Hepatocyte (in vitro differentiated cells): ENCODE measurements around the gene CDH4. TPM values are rescaled to one million over a fixed set of nuclear protein-coding genes. Genes with fewer than 3 reads are reported as not detected.

Experiments
- DNase-seq: peaks from one replicate; pipeline ENCODE4 v3.0.0-alpha.2; 2016; ENCODE audit warnings: low spot score
- H2AFZ ChIP-seq: fragments of 200-600 bp; sonication (generic); 2 replicates; pipeline ENCODE4 v1.6.0; 2016; ENCODE audit warnings: antibody characterized with exemption, mild to moderate bottlenecking
- H3K27ac ChIP-seq: fragments of 200-600 bp; sonication (generic); 2 replicates; pipeline ENCODE4 v1.5.1; 2016; ENCODE audit warnings: mild to moderate bottlenecking
- H3K27me3 ChIP-seq: fragments of 200-600 bp; sonication (generic); 2 replicates; pipeline ENCODE4 v1.6.1; 2016
- H3K36me3 ChIP-seq: fragments of 200-600 bp; sonication (generic); replicated peaks from 2 replicates; pipeline ENCODE4 v1.5.1; 2016; ENCODE audit warnings: low read depth; ENCODE audit not compliant: insufficient read depth
- H3K4me1 ChIP-seq: fragments of 200-600 bp; sonication (generic); 2 replicates; pipeline ENCODE4 v1.5.1; 2016; ENCODE audit warnings: mild to moderate bottlenecking, moderate library complexity; ENCODE audit not compliant: insufficient read depth
- H3K4me2 ChIP-seq: fragments of 200-600 bp; sonication (generic); 2 replicates; pipeline ENCODE4 v1.6.0; 2016
- H3K4me3 ChIP-seq: fragments of 200-600 bp; sonication (generic); 2 replicates; pipeline ENCODE4 v1.5.1; 2016; ENCODE audit warnings: mild to moderate bottlenecking
- H3K79me2 ChIP-seq: fragments of 200-600 bp; sonication (generic); 2 replicates; pipeline ENCODE4 v1.6.0; 2017; ENCODE audit warnings: mild to moderate bottlenecking
- H3K9me2 ChIP-seq: fragments of 200-600 bp; sonication (generic); replicated peaks from 2 replicates; pipeline ENCODE4 v1.6.0; 2017; ENCODE audit warnings: mild to moderate bottlenecking; ENCODE audit not compliant: insufficient read depth
- H3K9me3 ChIP-seq: fragments of 200-600 bp; sonication (generic); 2 replicates; pipeline ENCODE4 v1.5.1; 2016; ENCODE audit warnings: low read depth, mild to moderate bottlenecking
- H4K20me1 ChIP-seq: fragments of 200-600 bp; sonication (generic); 2 replicates; pipeline ENCODE4 v1.6.0; 2016; ENCODE audit warnings: mild to moderate bottlenecking; ENCODE audit not compliant: insufficient read depth, poor library complexity, severe bottlenecking
- EZH2 ChIP-seq: fragments of 200-600 bp; sonication (generic); IDR thresholded peaks from 2 replicates; pipeline ENCODE4 v1.6.1; 2016; ENCODE audit warnings: antibody characterized with exemption, mild to moderate bottlenecking, borderline replicate concordance
- EZH2phosphoT487 ChIP-seq: fragments of 200-600 bp; sonication (generic); IDR thresholded peaks from one replicate; pipeline ENCODE4 v1.6.1; 2018; ENCODE audit warnings: antibody characterized with exemption, mild to moderate bottlenecking, low read depth, moderate library complexity; ENCODE audit not compliant: unreplicated experiment, severe bottlenecking
- WGBS: methylation state at CpG from one replicate; pipeline ENCODE4 v1.1.6; 2016; ENCODE audit warnings: low lambda C conversion rate; ENCODE audit errors: missing lambda C conversion rate; 5-methylcytosine and 5-hydroxymethylcytosine counted together
- polyA plus RNA-seq: library from polyadenylated mRNA; unstranded; fragments of >200 nt; fragmentation: Nextera tagmentation; extraction: Ambion mirVana; gene quantifications from 2 replicates; pipeline ENCODE4 v1.2.1, GENCODE V29; 2016
- total RNA-seq: library from RNA; depleted of rRNA; stranded (reverse); fragments of >200 nt; gene quantifications from 2 replicates; pipeline ENCODE4 v1.2.3, GENCODE V29; 2014
- TF ChIP-seq, protein P1 (sequence below): fragments of 200-600 bp; sonication (generic); IDR thresholded peaks from 2 replicates; pipeline ENCODE4 v1.5.1; 2016; ENCODE audit warnings: antibody characterized with exemption, mild to moderate bottlenecking; ENCODE audit not compliant: poor library complexity

Gene CDH4
- total and polyA plus RNA-seq, 2 experiments from 2014 or later = 0.53 to 0.73 TPM

DNA sequence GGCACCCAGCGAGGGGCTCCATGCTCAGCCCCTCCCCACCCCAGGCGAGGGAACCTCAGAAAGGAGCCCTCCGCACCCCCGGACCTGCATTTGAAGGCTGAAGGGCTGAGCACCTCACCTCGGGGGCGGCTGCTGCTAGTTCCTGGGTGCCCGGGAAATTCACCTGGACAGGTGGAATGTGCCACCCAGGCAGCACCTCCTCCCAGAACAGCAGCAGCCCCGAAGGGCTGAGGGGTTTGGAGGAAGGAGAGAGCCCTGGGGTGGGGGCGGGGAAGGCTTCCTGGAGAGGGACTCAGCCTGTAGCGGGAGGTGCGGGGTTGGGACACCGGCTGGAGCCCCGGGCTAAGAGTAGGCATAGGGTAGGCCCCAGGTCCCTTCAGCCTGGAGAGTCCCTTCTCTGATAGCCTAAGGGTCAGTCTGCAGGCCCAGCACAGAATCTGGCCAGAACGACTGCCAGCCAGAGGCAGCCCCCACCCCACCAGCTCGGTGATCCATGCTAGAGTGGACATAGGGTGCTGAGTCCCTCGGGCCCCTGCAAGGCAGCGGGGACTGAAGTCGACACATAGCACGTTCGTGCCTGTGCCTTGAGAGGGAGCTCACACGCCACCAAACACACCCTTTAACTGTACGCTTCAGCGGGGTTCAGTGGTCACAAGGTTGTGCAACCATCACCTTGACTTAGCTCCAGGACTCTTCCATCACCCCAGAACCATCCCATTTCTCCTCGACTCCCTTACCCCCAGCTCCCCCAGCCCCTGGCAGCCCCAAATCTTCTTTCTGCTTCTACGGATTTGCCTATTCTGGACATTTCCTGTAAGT lies 632.7 kb downstream of the CDH4 start:
- DNase-seq = no peak
- peaks cover 4% of the 10 kb centered on the region for H3K4me1 ChIP-seq
- H3K79me2 ChIP-seq = no peaks in the 10 kb centered on the region
- no peaks in the 10 kb centered on the region for H3K9me3 ChIP-seq
- no peaks in the 10 kb centered on the region for H3K9me2 ChIP-seq
- WGBS = 91% methylated on average over 20 of the region's 25 CpGs
- H4K20me1 ChIP-seq = no peaks in the 10 kb centered on the region
- H3K4me3 ChIP-seq = no peak overlapping the region
- H3K27me3 ChIP-seq = no peaks in the 10 kb centered on the region
- H3K27ac ChIP-seq = no peak overlapping the region
- TF ChIP-seq, protein P1, sequence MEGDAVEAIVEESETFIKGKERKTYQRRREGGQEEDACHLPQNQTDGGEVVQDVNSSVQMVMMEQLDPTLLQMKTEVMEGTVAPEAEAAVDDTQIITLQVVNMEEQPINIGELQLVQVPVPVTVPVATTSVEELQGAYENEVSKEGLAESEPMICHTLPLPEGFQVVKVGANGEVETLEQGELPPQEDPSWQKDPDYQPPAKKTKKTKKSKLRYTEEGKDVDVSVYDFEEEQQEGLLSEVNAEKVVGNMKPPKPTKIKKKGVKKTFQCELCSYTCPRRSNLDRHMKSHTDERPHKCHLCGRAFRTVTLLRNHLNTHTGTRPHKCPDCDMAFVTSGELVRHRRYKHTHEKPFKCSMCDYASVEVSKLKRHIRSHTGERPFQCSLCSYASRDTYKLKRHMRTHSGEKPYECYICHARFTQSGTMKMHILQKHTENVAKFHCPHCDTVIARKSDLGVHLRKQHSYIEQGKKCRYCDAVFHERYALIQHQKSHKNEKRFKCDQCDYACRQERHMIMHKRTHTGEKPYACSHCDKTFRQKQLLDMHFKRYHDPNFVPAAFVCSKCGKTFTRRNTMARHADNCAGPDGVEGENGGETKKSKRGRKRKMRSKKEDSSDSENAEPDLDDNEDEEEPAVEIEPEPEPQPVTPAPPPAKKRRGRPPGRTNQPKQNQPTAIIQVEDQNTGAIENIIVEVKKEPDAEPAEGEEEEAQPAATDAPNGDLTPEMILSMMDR = no peak
- TF ChIP-seq EZH2 = no peak
- H3K4me2 ChIP-seq = no peak overlapping the region
- no peaks in the 10 kb centered on the region for H3K36me3 ChIP-seq
- no peak overlapping the region for H2AFZ ChIP-seq

DNA sequence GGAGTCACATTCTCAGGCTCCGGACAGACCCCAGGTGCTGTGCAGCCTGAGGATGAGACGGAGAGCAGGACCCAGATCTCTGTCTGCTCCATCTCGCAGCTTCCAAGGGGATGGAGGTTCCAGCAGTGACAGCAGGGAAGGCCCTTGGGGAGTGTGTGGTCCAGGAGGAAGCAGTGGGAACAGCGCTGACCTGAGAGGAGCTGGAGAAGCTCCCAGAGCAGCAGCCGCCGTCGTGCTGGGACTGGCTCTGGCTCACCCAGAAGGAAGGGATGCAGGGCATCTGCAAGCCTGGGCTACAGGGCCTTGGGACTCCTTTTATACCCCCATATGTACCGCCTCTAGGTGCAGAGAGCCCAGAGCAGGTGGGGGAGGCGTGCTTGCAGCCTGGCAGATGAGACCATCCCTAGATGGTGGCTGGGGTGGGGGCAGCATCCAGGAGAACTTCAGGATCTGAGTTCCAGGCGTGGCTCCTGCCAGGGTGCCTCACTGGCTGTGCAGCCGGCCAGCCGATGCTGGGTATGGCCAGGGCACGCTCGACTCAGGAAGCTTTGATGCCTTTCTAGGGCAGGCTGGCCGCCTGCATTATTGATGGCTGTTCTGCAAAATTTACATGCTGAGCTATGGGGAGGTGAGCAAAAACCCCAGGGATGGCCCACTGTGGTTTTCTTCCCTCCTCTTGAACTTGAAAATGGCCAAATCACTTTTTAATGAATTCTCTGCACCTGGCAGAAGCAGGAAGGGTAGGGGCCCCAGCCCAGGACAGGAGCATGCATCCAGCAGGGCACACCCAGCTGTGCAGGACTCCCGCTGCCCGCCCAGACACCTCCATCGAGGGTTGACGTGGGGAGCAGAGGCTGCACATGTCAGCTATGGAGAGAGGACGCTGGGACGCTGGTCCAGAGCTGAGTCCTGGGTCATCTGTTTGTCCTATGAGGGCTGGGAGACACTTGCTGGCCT lies 634.0 kb downstream of the CDH4 start:
- H4K20me1 ChIP-seq = no peaks in the 10 kb centered on the region
- no peak for DNase-seq
- H3K79me2 ChIP-seq = no peaks in the 10 kb centered on the region
- peaks cover 4% of the 10 kb centered on the region for H3K4me1 ChIP-seq
- no peaks in the 10 kb centered on the region for H3K9me3 ChIP-seq
- no peak for TF ChIP-seq EZH2phosphoT487
- no peaks in the 10 kb centered on the region for H3K9me2 ChIP-seq
- no peak overlapping the region for H3K27ac ChIP-seq
- H3K27me3 ChIP-seq = no peaks in the 10 kb centered on the region
- WGBS = 89% methylated on average over 21 of the region's 21 CpGs
- no peak overlapping the region for H3K4me2 ChIP-seq
- H3K36me3 ChIP-seq = no peaks in the 10 kb centered on the region
- no peak overlapping the region for H3K4me3 ChIP-seq
- no peak overlapping the region for H2AFZ ChIP-seq

DNA sequence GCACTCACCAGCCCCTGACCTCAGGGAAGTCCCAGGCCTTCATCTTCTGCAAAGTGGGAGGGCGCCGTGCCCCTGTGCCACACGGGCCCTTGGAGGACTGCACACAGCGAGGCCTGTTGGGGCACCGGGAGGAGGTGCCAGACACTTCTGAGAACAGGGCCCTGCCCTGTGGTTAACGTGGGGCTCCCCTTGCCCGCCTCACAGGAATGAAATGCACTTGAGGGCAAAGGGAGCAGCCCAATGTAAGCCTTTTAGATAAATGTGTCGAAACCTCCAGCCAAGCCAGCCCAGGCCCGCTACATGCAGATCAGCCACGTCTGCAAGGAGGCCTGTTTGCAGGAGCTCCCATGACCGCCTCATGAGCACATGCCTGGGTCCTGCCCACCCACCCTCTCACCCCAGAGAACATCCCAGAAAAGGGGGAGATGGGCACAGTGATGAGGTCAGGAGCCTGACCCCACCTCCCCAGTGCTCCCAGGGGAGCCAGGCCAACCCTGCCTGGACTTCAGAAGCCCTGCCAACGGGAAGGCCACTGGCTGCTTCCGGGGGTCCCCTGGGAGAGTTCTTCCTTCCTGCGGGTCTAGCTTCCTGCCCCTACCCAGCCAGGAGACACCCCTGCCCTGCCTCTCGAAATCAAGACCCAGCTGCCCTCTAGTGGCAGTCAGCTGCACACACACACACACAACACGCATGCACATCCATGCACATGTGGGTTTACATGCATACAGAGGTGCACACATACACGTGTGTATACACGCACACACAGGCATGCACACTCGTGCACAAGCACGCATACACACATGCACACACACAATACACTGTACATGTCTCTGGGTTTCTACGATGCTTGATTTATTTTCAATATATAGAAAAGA lies 634.9 kb downstream of the CDH4 start:
- Histone ChIP-seq H3K79me2 (no peaks in the 10 kb centered on the region), H3K36me3 (no peaks in the 10 kb centered on the region), H3K9me3 (no peaks in the 10 kb centered on the region), H2AFZ (no peak overlapping the region), H3K4me3 (no peak overlapping the region), H3K9me2 (no peaks in the 10 kb centered on the region), H3K27ac (no peak overlapping the region), H3K4me2 (no peak overlapping the region), H3K27me3 (no peaks in the 10 kb centered on the region), H3K4me1 (peaks cover 4% of the 10 kb centered on the region), H4K20me1 (no peaks in the 10 kb centered on the region)
- TF ChIP-seq EZH2phosphoT487 = no peak
- no peak for TF ChIP-seq EZH2
- TF ChIP-seq, protein P1 = peak; percentile 78
- WGBS = 53% methylated on average over 18 of the region's 21 CpGs
- DNase-seq = peak; percentile 60
